ENCODE data around the gene SLX4IP.

DNA sequence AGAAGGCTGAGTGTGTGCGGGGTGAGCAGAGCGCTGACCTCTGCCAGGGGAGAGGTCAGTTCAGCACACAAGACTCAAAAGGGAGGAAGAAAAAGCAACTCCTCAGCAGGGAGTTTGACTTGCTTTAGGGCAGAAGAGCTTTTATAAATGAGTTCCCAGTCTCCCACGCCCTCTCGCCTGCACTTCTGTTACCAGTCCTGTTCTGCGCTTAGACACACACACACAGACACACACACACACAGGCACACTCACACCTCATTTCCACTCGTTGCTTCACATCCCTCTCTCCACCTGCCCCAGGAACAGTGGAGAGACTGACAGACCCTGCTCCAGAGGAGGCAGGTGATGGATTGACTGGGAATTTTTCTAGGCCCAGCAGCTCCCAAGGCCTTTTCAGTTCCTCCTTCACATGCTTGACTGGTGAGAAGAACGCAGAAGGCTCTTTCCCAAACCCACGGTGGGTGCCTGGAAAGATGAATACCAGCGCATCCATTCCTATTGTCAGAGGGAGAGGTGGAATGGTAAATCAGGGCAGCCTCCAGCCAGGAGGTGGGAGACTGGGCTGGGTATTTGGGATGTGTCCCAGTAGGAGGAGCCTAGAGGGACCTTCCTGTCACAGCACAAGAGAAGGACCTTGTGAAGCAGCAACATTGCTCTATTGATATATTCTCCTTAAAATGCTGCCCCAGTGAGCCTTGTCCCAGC is 195.0 kb downstream of the SLX4IP start:
- TF ChIP-seq, protein P1, sequence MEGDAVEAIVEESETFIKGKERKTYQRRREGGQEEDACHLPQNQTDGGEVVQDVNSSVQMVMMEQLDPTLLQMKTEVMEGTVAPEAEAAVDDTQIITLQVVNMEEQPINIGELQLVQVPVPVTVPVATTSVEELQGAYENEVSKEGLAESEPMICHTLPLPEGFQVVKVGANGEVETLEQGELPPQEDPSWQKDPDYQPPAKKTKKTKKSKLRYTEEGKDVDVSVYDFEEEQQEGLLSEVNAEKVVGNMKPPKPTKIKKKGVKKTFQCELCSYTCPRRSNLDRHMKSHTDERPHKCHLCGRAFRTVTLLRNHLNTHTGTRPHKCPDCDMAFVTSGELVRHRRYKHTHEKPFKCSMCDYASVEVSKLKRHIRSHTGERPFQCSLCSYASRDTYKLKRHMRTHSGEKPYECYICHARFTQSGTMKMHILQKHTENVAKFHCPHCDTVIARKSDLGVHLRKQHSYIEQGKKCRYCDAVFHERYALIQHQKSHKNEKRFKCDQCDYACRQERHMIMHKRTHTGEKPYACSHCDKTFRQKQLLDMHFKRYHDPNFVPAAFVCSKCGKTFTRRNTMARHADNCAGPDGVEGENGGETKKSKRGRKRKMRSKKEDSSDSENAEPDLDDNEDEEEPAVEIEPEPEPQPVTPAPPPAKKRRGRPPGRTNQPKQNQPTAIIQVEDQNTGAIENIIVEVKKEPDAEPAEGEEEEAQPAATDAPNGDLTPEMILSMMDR (conservative IDR thresholded peaks at IDR 0.05; ENCODE audit: low read depth, low read length) = no peak
- TF ChIP-seq EZH2 (IDR thresholded peaks at IDR 0.05; ENCODE audit: low read length, unreplicated experiment) (no peak), EZH2phosphoT487 (IDR thresholded peaks at IDR 0.05; ENCODE audit: borderline replicate concordance, low read length) (no peak)

Measured in PC-3 (cell line).